ENCODE results near the gene TMEM63A.

GRCh38 chr1:225863167-225863566 lies 19.0 kb downstream of the TMEM63A start:
- no peak for TF ChIP-seq POLR2A (IDR thresholded peaks at IDR 0.05)
- TF ChIP-seq CTCF (IDR thresholded peaks at IDR 0.05) = no peak

All from heart left ventricle (tissue), 13 donors.